ENCODE results near the gene ELMOD3. TPM values are rescaled to one million over a fixed set of nuclear protein-coding genes. Genes with fewer than 3 reads are reported as not detected.

Gene ELMOD3
- total RNA-seq, 2 donors from 2014 or later = 16.9 to 18.5 TPM

DNA sequence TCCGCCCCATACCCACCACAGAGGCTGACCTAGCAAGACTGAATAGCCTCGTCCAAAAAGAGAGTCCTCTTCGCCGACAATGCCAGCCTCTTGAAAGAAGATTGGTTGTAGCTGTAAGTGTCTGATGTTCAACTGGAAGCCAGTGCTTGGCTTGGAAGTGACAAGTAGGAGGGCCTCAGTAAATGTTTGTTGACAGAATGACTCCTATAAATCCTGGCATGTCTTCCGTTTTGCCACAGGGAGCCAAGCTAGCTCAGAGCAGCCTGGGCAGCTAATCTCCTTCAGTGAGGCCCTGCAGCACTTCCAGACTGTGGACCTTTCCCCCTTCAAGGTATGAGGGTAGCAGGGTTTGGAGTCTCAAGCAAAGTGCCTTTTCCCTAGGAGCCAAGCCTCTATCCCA, 14.9 kb downstream of the ELMOD3 start:
- Histone ChIP-seq H3K9me3 (no peaks in the 10 kb centered on the region), H3K27ac (no peak overlapping the region), H3K27me3 (no peaks in the 10 kb centered on the region), H3K36me3 (replicated peaks in 1 of 2; ENCODE audit: insufficient read depth in 1 of 2, low read depth in 2 of 2) (no peaks in the 10 kb centered on the region), H3K4me3 (no peak overlapping the region), H3K4me1 (no peaks in the 10 kb centered on the region)
- no peak for ATAC-seq
- TF ChIP-seq POLR2A (IDR thresholded peaks at IDR 0.05) = no peak
- TF ChIP-seq, protein P1, sequence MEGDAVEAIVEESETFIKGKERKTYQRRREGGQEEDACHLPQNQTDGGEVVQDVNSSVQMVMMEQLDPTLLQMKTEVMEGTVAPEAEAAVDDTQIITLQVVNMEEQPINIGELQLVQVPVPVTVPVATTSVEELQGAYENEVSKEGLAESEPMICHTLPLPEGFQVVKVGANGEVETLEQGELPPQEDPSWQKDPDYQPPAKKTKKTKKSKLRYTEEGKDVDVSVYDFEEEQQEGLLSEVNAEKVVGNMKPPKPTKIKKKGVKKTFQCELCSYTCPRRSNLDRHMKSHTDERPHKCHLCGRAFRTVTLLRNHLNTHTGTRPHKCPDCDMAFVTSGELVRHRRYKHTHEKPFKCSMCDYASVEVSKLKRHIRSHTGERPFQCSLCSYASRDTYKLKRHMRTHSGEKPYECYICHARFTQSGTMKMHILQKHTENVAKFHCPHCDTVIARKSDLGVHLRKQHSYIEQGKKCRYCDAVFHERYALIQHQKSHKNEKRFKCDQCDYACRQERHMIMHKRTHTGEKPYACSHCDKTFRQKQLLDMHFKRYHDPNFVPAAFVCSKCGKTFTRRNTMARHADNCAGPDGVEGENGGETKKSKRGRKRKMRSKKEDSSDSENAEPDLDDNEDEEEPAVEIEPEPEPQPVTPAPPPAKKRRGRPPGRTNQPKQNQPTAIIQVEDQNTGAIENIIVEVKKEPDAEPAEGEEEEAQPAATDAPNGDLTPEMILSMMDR (IDR thresholded peaks at IDR 0.05) = no peak
- intact Hi-C loops (cut with DNase I) = loop anchor here (5.0 kb wide), 1 partner anchor 33 kb away; no protein-coding TSS in a partner anchor
- 81 to 88% methylated on average over 5 of the region's 5 CpGs for WGBS, 2 donors
- DNase-seq = no peak

DNA sequence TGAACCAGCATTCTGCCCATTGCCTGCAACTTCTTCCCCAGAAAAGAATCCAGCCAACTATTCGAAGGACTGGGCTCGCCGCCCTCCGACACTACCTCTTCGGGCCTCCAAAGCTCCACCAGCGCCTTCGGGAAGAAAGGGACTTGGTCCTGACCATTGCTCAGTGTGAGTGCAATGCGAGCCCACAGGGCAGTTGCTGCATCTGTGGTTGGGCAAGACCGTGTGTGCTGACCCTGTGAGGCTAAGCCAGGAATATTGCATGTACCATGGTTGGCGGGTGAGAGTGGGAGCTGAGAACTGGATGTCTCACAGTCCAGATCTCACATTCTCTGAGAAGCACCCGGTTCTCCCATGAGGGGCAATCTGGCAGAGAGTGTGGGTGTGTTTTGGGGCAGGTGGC, 16.5 kb downstream of the ELMOD3 start:
- no peak overlapping the region for H3K4me3 ChIP-seq
- intact Hi-C loops (cut with DNase I) = no loop called here
- H3K27ac ChIP-seq = no peak overlapping the region
- no peaks in the 10 kb centered on the region for H3K4me1 ChIP-seq
- no peak for ATAC-seq
- H3K36me3 ChIP-seq (replicated peaks in 1 of 2; ENCODE audit: insufficient read depth in 1 of 2, low read depth in 2 of 2) = no peaks in the 10 kb centered on the region
- no peaks in the 10 kb centered on the region for H3K9me3 ChIP-seq
- TF ChIP-seq POLR2A (IDR thresholded peaks at IDR 0.05) = no peak
- TF ChIP-seq, protein P1 (IDR thresholded peaks at IDR 0.05) = no peak
- 97 to 100% methylated on average over 6 to 11 of the region's 11 CpGs for WGBS, 2 donors
- H3K27me3 ChIP-seq = no peaks in the 10 kb centered on the region
- no peak for DNase-seq

DNA sequence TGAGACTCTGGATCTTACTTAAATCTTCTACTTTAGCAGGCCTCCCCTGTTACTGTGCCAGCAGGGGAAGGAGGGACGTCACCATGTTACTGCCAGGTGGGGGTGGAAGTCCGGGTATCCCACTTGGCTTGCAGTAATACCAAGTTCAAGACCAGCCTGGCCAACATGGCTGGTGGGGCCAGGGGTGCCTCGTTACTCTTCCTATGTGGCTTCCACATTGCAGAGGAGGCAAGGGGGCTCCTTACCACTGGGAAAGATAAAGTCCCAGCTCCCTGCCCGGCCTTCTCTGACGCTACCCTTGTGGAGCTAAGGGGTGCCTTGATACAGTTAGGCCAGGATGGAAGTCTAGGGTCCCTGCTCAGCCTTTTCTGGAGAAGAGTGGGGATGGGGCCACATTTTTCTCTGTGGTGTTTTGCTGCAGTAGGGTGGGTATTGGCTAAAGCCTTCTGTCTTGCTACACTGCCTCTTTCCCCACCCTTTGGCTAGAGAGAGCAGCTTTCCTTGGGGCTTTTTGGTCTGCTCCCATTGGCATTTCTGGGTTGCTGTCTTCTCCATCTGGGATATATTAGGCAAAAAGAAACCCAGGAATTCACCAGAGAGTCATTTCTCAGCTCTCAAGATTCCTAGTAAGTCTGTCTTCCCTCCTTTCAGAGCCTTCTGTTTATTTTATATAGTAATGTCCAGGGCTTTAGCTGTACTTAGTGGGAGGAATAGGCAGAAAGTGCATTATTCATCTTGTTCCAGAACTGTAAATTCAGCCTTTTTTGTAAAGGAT, 21.9 kb downstream of the ELMOD3 start:
- peaks cover 0 to 1% of the 10 kb centered on the region in 2 donors for H3K36me3 ChIP-seq (replicated peaks in 1 of 2; ENCODE audit: insufficient read depth in 1 of 2, low read depth in 2 of 2)
- intact Hi-C loops (cut with DNase I) = no loop called here
- no peak for DNase-seq

DNA sequence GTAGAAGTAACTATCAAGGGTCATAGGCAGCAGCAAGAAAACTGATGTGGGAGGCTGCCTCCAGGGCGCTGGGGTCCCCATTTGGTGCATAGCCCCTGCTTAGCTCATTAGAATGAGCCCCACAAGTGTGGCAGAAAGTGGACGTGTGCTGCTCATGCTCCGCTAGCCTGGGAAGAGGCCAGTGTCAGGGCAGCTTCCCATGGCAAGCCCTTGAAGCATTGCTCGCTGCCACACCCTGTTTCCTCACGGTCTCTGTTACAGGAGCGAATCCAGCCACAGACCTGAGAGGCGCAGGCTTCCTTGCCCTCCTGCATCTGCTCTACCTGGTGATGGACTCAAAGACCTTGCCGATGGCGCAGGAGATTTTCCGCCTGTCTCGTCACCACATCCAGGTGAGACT, 22.5 kb downstream of the ELMOD3 start:
- H3K27ac ChIP-seq = no peak overlapping the region
- intact Hi-C loops (cut with DNase I) = no loop called here
- WGBS, 2 donors = 98 to 99% methylated on average over 11 of the region's 11 CpGs
- TF ChIP-seq, protein P1 (IDR thresholded peaks at IDR 0.05) = no peak
- no peak for TF ChIP-seq POLR2A (IDR thresholded peaks at IDR 0.05)
- DNase-seq = no peak
- H3K27me3 ChIP-seq = no peaks in the 10 kb centered on the region
- no peak for ATAC-seq
- H3K4me3 ChIP-seq = no peak overlapping the region
- H3K9me3 ChIP-seq = no peaks in the 10 kb centered on the region
- no peaks in the 10 kb centered on the region for H3K4me1 ChIP-seq
- H3K36me3 ChIP-seq (replicated peaks in 1 of 2; ENCODE audit: insufficient read depth in 1 of 2, low read depth in 2 of 2) = peaks cover 0 to 1% of the 10 kb centered on the region in 2 donors

More for the DNA sequence above, 21.9 kb downstream of the ELMOD3 start:
- no peak overlapping the region for H3K27ac ChIP-seq
- no peaks in the 10 kb centered on the region for H3K4me1 ChIP-seq
- no peaks in the 10 kb centered on the region for H3K9me3 ChIP-seq
- no peaks in the 10 kb centered on the region for H3K27me3 ChIP-seq
- TF ChIP-seq, protein P1 (IDR thresholded peaks at IDR 0.05) = no peak
- no peak for TF ChIP-seq POLR2A (IDR thresholded peaks at IDR 0.05)
- WGBS, 2 donors = 86 to 91% methylated on average over 5 of the region's 5 CpGs
- H3K4me3 ChIP-seq = no peak overlapping the region
- no peak for ATAC-seq

DNA sequence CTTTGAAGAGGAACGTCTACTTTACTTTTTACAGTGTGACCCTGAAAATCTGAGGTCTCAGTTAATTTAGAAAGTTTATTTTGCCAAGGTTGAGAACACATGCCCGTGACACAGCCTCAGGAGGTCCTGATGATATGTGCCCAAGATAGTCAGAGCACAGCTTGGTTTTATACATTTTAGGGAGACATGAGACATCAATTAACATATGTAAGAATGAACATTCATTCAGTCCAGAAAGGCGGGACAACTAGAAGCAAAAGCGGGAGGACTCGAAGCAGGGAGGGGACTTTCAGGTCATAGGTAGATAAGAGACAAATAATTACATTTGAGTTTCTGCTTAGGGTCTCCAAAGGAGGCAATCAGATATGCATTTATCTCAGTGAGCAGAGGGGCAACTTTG, 23.7 kb downstream of the ELMOD3 start:
- intact Hi-C loops (cut with DNase I) = no loop called here
- no peaks in the 10 kb centered on the region for H3K27me3 ChIP-seq
- H3K9me3 ChIP-seq = no peaks in the 10 kb centered on the region
- TF ChIP-seq POLR2A (IDR thresholded peaks at IDR 0.05) = no peak
- TF ChIP-seq, protein P1 (IDR thresholded peaks at IDR 0.05) = no peak
- ATAC-seq (no peak), DNase-seq (no peak)
- H3K4me1 ChIP-seq = no peaks in the 10 kb centered on the region
- H3K4me3 ChIP-seq = no peak overlapping the region
- peaks cover 0 to 1% of the 10 kb centered on the region in 2 donors for H3K36me3 ChIP-seq (replicated peaks in 1 of 2; ENCODE audit: insufficient read depth in 1 of 2, low read depth in 2 of 2)
- WGBS, 2 donors = 87 to 89% methylated on average over 5 of the region's 5 CpGs
- H3K27ac ChIP-seq = no peak overlapping the region
